ENCODE results near the gene CPSF4L. TPM values are rescaled to one million over a fixed set of nuclear protein-coding genes. Genes with fewer than 3 reads are reported as not detected.

CPSF4L gene
- polyA plus RNA-seq, 1 of the 3 experiments (the other 2 are of a cell fraction) = 0.10 TPM

- TF ChIP-seq REST (IDR thresholded peaks at IDR 0.05; ENCODE audit: low read depth, low read length) (0 out of 2 replicates have a peak, but pooled peaks have one; percentile 34), CHD2 (IDR thresholded peaks at IDR 0.05; ENCODE audit: low read length, partially characterized antibody) (peak; percentile 76), ELF1 (IDR thresholded peaks at IDR 0.05) (no peak), RAD21 (IDR thresholded peaks at IDR 0.05; ENCODE audit: low read length) (peak; percentile 100), FOSL2 (IDR thresholded peaks at IDR 0.05; ENCODE audit: borderline replicate concordance, low read depth) (no peak), USF1 (IDR thresholded peaks at IDR 0.05; ENCODE audit: borderline replicate concordance, low read depth) (no peak), EP300 (IDR thresholded peaks at IDR 0.05; ENCODE audit: borderline replicate concordance in 1 of 2, low read depth in 1 of 2, low read length in 1 of 2) (peak in 1 of 2 experiments; percentile 94; a peak in 2 of 4 replicates), RCOR1 (IDR thresholded peaks at IDR 0.05; ENCODE audit: low read length) (peak; percentile 88), TAF1 (IDR thresholded peaks at IDR 0.05; ENCODE audit: borderline replicate concordance, low read depth, low read length) (no peak)
Observed at GRCh38 chr17:73255671-73256181, 6.0 kb downstream of the CPSF4L start (continued).

- Histone ChIP-seq H3K36me3 (replicated peaks in 1 of 2; ENCODE audit: control insufficient read depth in 1 of 2, insufficient read depth in 2 of 2, low read length in 1 of 2) (peaks cover 5 to 24% of the 10 kb centered on the region in 2 experiments), H3K27me3 (ENCODE audit: insufficient read depth) (no peaks in the 10 kb centered on the region), H3K4me2 (no peak overlapping the region), H3K4me3 (ENCODE audit: low read depth in 2 of 2, low read length in 1 of 2) (no peak overlapping the region), H3F3A (replicated peaks; ENCODE audit: insufficient read depth) (no peaks in the 10 kb centered on the region), H3K4me1 (ENCODE audit: control insufficient read depth in 1 of 2, insufficient read depth in 2 of 2, low read depth in 1 of 2, low read length in 1 of 2) (peaks cover 0 to 14% of the 10 kb centered on the region in 2 experiments; a peak in 1 of 4 replicates), H2AFZ (ENCODE audit: low read depth) (no peak overlapping the region), H3K9ac (no peak overlapping the region), H4K20me1 (ENCODE audit: insufficient read depth) (no peaks in the 10 kb centered on the region), H3K9me3 (no peaks in the 10 kb centered on the region), H3K9me2 (no peaks in the 10 kb centered on the region), H3K27ac (ENCODE audit: low read depth in 2 of 2, low read length in 1 of 2) (no peak overlapping the region), H3K79me2 (ENCODE audit: insufficient read depth) (no peaks in the 10 kb centered on the region)
- no peak for TF ChIP-seq IRF3 (IDR thresholded peaks at IDR 0.05; ENCODE audit: low read depth, low read length)
- no peak for TF ChIP-seq MEF2A (IDR thresholded peaks at IDR 0.05; ENCODE audit: borderline replicate concordance, low read depth)
- no peak for TF ChIP-seq TCF12 (IDR thresholded peaks at IDR 0.05)
- TF ChIP-seq TEAD4 (IDR thresholded peaks at IDR 0.05; ENCODE audit: borderline replicate concordance, insufficient read depth) = no peak
- TF ChIP-seq FOXJ3 (CRISPR knock-in tag; IDR thresholded peaks at IDR 0.05) = no peak
- no peak for TF ChIP-seq RFX5 (IDR thresholded peaks at IDR 0.05; ENCODE audit: low read length)
- TF ChIP-seq SMC3 (IDR thresholded peaks at IDR 0.05; ENCODE audit: low read depth, low read length) = no peak
- TF ChIP-seq GATA2 (CRISPR knock-in tag; IDR thresholded peaks at IDR 0.05) = no peak
- no peak for TF ChIP-seq RCOR1 (IDR thresholded peaks at IDR 0.05; ENCODE audit: low read length)
- TF ChIP-seq EP300 (IDR thresholded peaks at IDR 0.05; ENCODE audit: borderline replicate concordance in 1 of 2, low read depth in 1 of 2, low read length in 1 of 2) = no peak
- TF ChIP-seq NFIC (IDR thresholded peaks at IDR 0.05; ENCODE audit: borderline replicate concordance) = no peak
- ChIA-PET POLR2A (no interaction called here), CTCF (interaction anchor here (1.0 to 22.4 kb wide), 4 partner anchors 12 to 525 kb away, joined by 4 to 691 read pairs (median 44); partner anchors contain the start of gene COG1)
- 77% methylated on average over 8 of the region's 8 CpGs for WGBS (ENCODE audit: low lambda C conversion rate)
- DNase-seq = no peak
Observed at GRCh38 chr17:73251871-73252270, 9.8 kb downstream of the CPSF4L start.
